GM12878 (cell line): Measurements from ENCODE around the gene TBX15. TPM values are rescaled to one million over a fixed set of nuclear protein-coding genes. Genes with fewer than 3 reads are reported as not detected.

ENCODE experiments used
- ATAC-seq: fragments of 200-7000 bp; cut with Tn5 transposase; 3 replicates; pipeline ENCODE4 v1.9.1; 2020; ENCODE audit warnings: mild to moderate bottlenecking, moderate library complexity
- Bru-seq: library from RNA; stranded (reverse); fragments of 400-500 nt; gene quantifications from one replicate; lab custom pipeline; 2021; lab: Mats Ljungman, UMichigan
- BruChase-seq, 2 experiments: library from RNA; stranded (reverse); fragments of 400-500 nt; gene quantifications; one replicate each; lab custom pipeline; 2021; lab: Mats Ljungman, UMichigan
- BruUV-seq: library from RNA; stranded (reverse); fragments of 400-500 nt; replicated peaks from 2 replicates; lab custom pipeline; 2021; lab: Mats Ljungman, UMichigan
- CTCF ChIA-PET: fragments of 300-600 bp; sonication (Branson Sonifier 250); formaldehyde crosslinking; extraction: SDS; loops from one replicate; lab custom pipeline; 2021; ENCODE audit warnings: inconsistent platforms; lab: Yijun Ruan, JAX
- POLR2A ChIA-PET: fragments of 350-600 bp; formaldehyde crosslinking; extraction: SDS; loops from one replicate; lab custom pipeline; 2021; ENCODE audit warnings: inconsistent platforms; lab: Charles Lee
- RAD21 ChIA-PET: fragments of 300-600 bp; sonication (Branson Sonifier 250); formaldehyde crosslinking; loops from one replicate; lab custom pipeline; 2023; ENCODE audit warnings: antibody characterized with exemption; ENCODE audit not compliant: unreplicated experiment; lab: Charles Lee
- SMC1A ChIA-PET: fragments of 300-600 bp; sonication (Branson Sonifier 250); formaldehyde crosslinking; loops from one replicate; lab custom pipeline; 2023; ENCODE audit not compliant: unreplicated experiment, uncharacterized antibody; lab: Charles Lee
- DNase-seq: peaks from one replicate; pipeline ENCODE4 v3.0.0-alpha.2; 2011; ENCODE audit warnings: low read depth, low spot score
- FAIRE-seq: peaks from 3 replicates; lab custom pipeline; 2011; peaks lifted over from hg19 to GRCh38; lab: Jason Lieb, UNC
- H2AFZ ChIP-seq: 2 replicates; pipeline ENCODE4 v1.6.0; 2011; ENCODE audit warnings: low read depth, low read length, control low read depth; ENCODE audit not compliant: control insufficient read depth
- H3K27ac ChIP-seq: 2 replicates; pipeline ENCODE4 v1.5.1; 2011; ENCODE audit warnings: control low read depth; ENCODE audit not compliant: control insufficient read depth, insufficient read depth
- H3K27me3 ChIP-seq, 2 experiments: replicated peaks in 1 of 2; 2 replicates each; pipeline versions ENCODE4 v1.6.0 to v1.6.1; 2011; ENCODE audit warnings: low read length in 1 of 2; ENCODE audit not compliant: control insufficient read depth in 2 of 2, insufficient read depth in 2 of 2
- H3K36me3 ChIP-seq, 2 experiments: 2 replicates each; pipeline ENCODE4 v1.5.1; 2011; ENCODE audit warnings: low read length in 1 of 2; ENCODE audit not compliant: control insufficient read depth in 2 of 2, insufficient read depth in 2 of 2
- H3K4me1 ChIP-seq: 2 replicates; pipeline ENCODE4 v1.6.1; 2011; ENCODE audit warnings: mild to moderate bottlenecking, low read length, moderate library complexity, mixed read lengths; ENCODE audit not compliant: control insufficient read depth, insufficient read depth
- H3K4me2 ChIP-seq: 2 replicates; pipeline ENCODE4 v1.6.0; 2011; ENCODE audit warnings: control low read depth; ENCODE audit not compliant: control insufficient read depth, insufficient read depth
- H3K4me3 ChIP-seq: fragments of 200-600 bp; sonication (generic); 2 replicates; pipeline ENCODE4 v1.5.1; 2016
- H3K79me2 ChIP-seq: 2 replicates; pipeline ENCODE4 v1.6.0; 2011; ENCODE audit warnings: low read length; ENCODE audit not compliant: control insufficient read depth, insufficient read depth
- H3K9ac ChIP-seq: 2 replicates; pipeline ENCODE4 v1.8.0; 2011; ENCODE audit warnings: low read length, control low read depth, mixed read lengths; ENCODE audit not compliant: control insufficient read depth, insufficient read depth
- H3K9me3 ChIP-seq: replicated peaks from 3 replicates; pipeline ENCODE4 v1.5.1; 2011; ENCODE audit warnings: mild to moderate bottlenecking, low read length; ENCODE audit not compliant: control insufficient read depth, insufficient read depth
- H4K20me1 ChIP-seq: 2 replicates; pipeline ENCODE4 v1.6.0; 2011; ENCODE audit not compliant: control insufficient read depth, insufficient read depth
- EZH2 ChIP-seq: IDR thresholded peaks from 2 replicates; pipeline ENCODE4 v1.6.1; 2012; ENCODE audit warnings: low read depth, mild to moderate bottlenecking, control low read depth, inconsistent platforms, low read length, borderline replicate concordance; ENCODE audit not compliant: control insufficient read depth
- TCF7 ChIP-seq: IDR thresholded peaks from 2 replicates; pipeline ENCODE4 v1.6.1; 2014; ENCODE audit warnings: antibody characterized with exemption, borderline replicate concordance
- WGBS: methylation state at CpG from one replicate; pipeline ENCODE4 v1.1.6; 2016; ENCODE audit warnings: low lambda C conversion rate; ENCODE audit not compliant: insufficient replicate concordance, insufficient coverage; ENCODE audit errors: missing lambda C conversion rate; 5-methylcytosine and 5-hydroxymethylcytosine counted together
- in situ Hi-C: fragments of 300-500 bp; cut with MboI; formaldehyde crosslinking; loops from 9 replicates; pipeline ENCODE4 v1.14.3; 2018; ENCODE audit warnings: mixed read lengths
- intact Hi-C: fragments of 100-400 bp; cut with micrococcal nuclease; formaldehyde crosslinking; loops from one replicate; pipeline ENCODE4 v1.14.2; 2022; ENCODE audit not compliant: unreplicated experiment
- long read RNA-seq, 2 experiments: library from polyadenylated mRNA; unstranded; transcript quantifications; one replicate each; pipeline ENCODE4 v2.0.0, GENCODE V29; 2019 to 2020
- polyA minus RNA-seq, 3 experiments: library from RNA; depleted of rRNA, polyadenylated mRNA; stranded (reverse); fragments of >200 nt; gene quantifications; 2 replicates each; pipeline ENCODE4 v1.2.3, GENCODE V29; 2011
- polyA plus RNA-seq, 11 experiments: library from polyadenylated mRNA; depleted of rRNA in 4 of 11; unstranded in 6 of 11; stranded (reverse) in 5 of 11; fragments of >200 nt; fragmentation: Nextera tagmentation in 4 of 11; fragmentation: Illumina TruSeq in 1 of 11; extraction: Ambion mirVana in 4 of 11; extraction: Trizol in 1 of 11; gene quantifications; 1 replicate in 1 of 11; 2 replicates in 10 of 11; pipeline versions ENCODE4 v1.2.1 to v1.2.3, GENCODE V29; 2011 to 2016; ENCODE audit warnings: inconsistent platforms in 2 of 11, missing spikeins in 2 of 11, low read depth in 1 of 11
- total RNA-seq, 4 experiments: library from RNA; depleted of rRNA in 3 of 4; stranded (reverse); fragments of >200 nt in 3 of 4; fragmentation: Illumina TruSeq in 1 of 4; extraction: Trizol in 1 of 4; gene quantifications; 2 replicates each; pipeline versions ENCODE4 v1.2.1 to v1.2.3, GENCODE V29; 2013 to 2021

Gene TBX15
- 0.15 and 0.17 TPM in 2 replicates for total RNA-seq (2013; cell fraction: nucleolus; rRNA removed)
- total RNA-seq (2014; rRNA removed) (0.85 and 1.1 TPM in 2 replicates), total RNA-seq (2014; rRNA removed; fragmentation: Illumina TruSeq; extraction: Trizol) (0.51 and 0.72 TPM in 2 replicates), total RNA-seq (2021) (1.1 TPM in 2 replicates), polyA plus RNA-seq (2011; rRNA removed) (9.4 and 10.8 TPM in 2 replicates), polyA plus RNA-seq (2014; fragmentation: Illumina TruSeq; extraction: Trizol) (1.1 and 1.2 TPM in 2 replicates), polyA plus RNA-seq (2014; fragmentation: Nextera tagmentation; extraction: Ambion mirVana) (1 to 10 TPM in 1 of 2 experiments, under 1 TPM in 1; 0.90 to 1.1 TPM), polyA plus RNA-seq (2014; rRNA removed) (0.64 and 0.82 TPM in 2 replicates), polyA plus RNA-seq (2016; fragmentation: Nextera tagmentation; extraction: Ambion mirVana) (1 to 10 TPM in 1 of 2 experiments, under 1 TPM in 1; 0.78 to 1.3 TPM), polyA minus RNA-seq (2011; rRNA and poly(A)+ RNA removed) (16.8 and 17.7 TPM in 2 replicates), Bru-seq, nascent RNA (percentile 50 among the genes with signal in this experiment), BruChase-seq, experiment 1, labeled RNA remaining after a 6-hour chase (percentile 35 among the genes with signal in this experiment), BruChase-seq, experiment 2, labeled RNA remaining after a 2-hour chase (percentile 43 among the genes with signal in this experiment)
- polyA plus RNA-seq (2011; ENCODE audit: low read depth) = 0.21 TPM
- 8.2 and 8.3 TPM in 2 replicates for polyA plus RNA-seq (2011; cell fraction: cytosol; rRNA removed)
- polyA plus RNA-seq (2011; cell fraction: nucleus; rRNA removed) = 4.8 and 8.2 TPM in 2 replicates
- 0.39 and 0.69 TPM in 2 replicates for polyA plus RNA-seq (2012)
- polyA minus RNA-seq (2011; cell fraction: cytosol; rRNA and poly(A)+ RNA removed) = 3.5 and 4.9 TPM in 2 replicates
- 6.5 and 7.3 TPM in 2 replicates for polyA minus RNA-seq (2011; cell fraction: nucleus; rRNA and poly(A)+ RNA removed)
- long read RNA-seq, experiment 1, partial matches to known transcripts = 2 of 28 reads
- long read RNA-seq, experiment 1, other reads (novel, unspliced or antisense) = 26 of 28 reads
- long read RNA-seq, experiment 2, partial matches to known transcripts = 7 of 63 reads
- long read RNA-seq, experiment 2, other reads (novel, unspliced or antisense) = 56 of 63 reads

- TF ChIP-seq EZH2 (0 out of 2 replicates have a peak, but pooled peaks have one; percentile 38), TCF7 (no peak)
- Histone ChIP-seq H3K4me1 (no peaks in the 10 kb centered on the region), H3K4me2 (peak within 1 kb of the TSS; percentile 33), H4K20me1 (no peaks in the 10 kb centered on the region), H2AFZ (peak within 1 kb of the TSS; percentile 12; the same call in 1 of the 2 replicates), H3K9ac (no peak within 1 kb of the TSS), H3K9me3 (peaks cover 4% of the 10 kb centered on the region; the same call in 2 of the 3 replicates), H3K27ac (no peak within 1 kb of the TSS), H3K27me3 (peaks cover 21 to 47% of the 10 kb centered on the region in 2 experiments), H3K4me3 (no peak within 1 kb of the TSS), H3K36me3 (no peaks in the 10 kb centered on the region), H3K79me2 (no peaks in the 10 kb centered on the region)
- no peak for DNase-seq
- WGBS = 41% methylated on average over 28 of the region's 31 CpGs
- ChIA-PET SMC1A (no interaction called here), RAD21 (no interaction called here), POLR2A (no interaction called here), CTCF (no interaction called here)
- intact Hi-C loops (no loop called here), in situ Hi-C loops (no loop called here)
- FAIRE-seq = no peak
- no peak for ATAC-seq
- no TSS peak for BruUV-seq
Observed at GRCh38 chr1:118988186-118989005, at the start of gene TBX15. Gene TBX15 (minus strand): TSS chr1:118988343. CDS start chr1:118987795, 548 bp downstream.
